H54 (cell line): ENCODE data around the gene CACYBP.

ENCODE experiments used
- DNase-seq: peaks from one replicate; pipeline ENCODE4 v3.0.0; 2011; ENCODE audit warnings: low spot score, mixed read lengths; ENCODE audit not compliant: insufficient read length
- FAIRE-seq: peaks from 3 replicates; lab custom pipeline; 2011; peaks lifted over from hg19 to GRCh38; lab: Jason Lieb, UNC
- POLR2A ChIP-seq: IDR thresholded peaks from 2 replicates; pipeline ENCODE4 v1.6.1; 2011; ENCODE audit warnings: low read depth, mild to moderate bottlenecking, low read length

The CACYBP gene

GRCh38 chr1:174965362-174966007 lies 34.3 kb upstream of the CACYBP start:
- no peak for DNase-seq
- TF ChIP-seq POLR2A, result no peak
- no peak for FAIRE-seq

- no peak for DNase-seq
- no peak for FAIRE-seq
- no peak for TF ChIP-seq POLR2A
Measured at GRCh38 chr1:174966008-174966572, 33.7 kb upstream of the CACYBP start.

GRCh38 chr1:174967845-174968705 lies 31.7 kb upstream of the CACYBP start:
- TF ChIP-seq POLR2A, result no peak
- no peak for DNase-seq
- peak; percentile 38 for FAIRE-seq

GRCh38 chr1:174968750-174969244 lies 30.9 kb upstream of the CACYBP start:
- no peak for TF ChIP-seq POLR2A
- FAIRE-seq, result peak; percentile 86

GRCh38 chr1:174969977-174970376 lies 29.8 kb upstream of the CACYBP start:
- no peak for DNase-seq
- TF ChIP-seq POLR2A, result no peak
- no peak for FAIRE-seq

More at GRCh38 chr1:174968750-174969244, 30.9 kb upstream of the CACYBP start:
- DNase-seq, result peak; percentile 12

- FAIRE-seq (no peak), DNase-seq (no peak)
- TF ChIP-seq POLR2A, result no peak
Measured at GRCh38 chr1:174971466-174971865, 28.3 kb upstream of the CACYBP start.

- DNase-seq, result no peak
- no peak for TF ChIP-seq POLR2A
- FAIRE-seq, result no peak
Measured at GRCh38 chr1:174971902-174972301, 27.8 kb upstream of the CACYBP start.

GRCh38 chr1:174974711-174975119 lies 25.0 kb upstream of the CACYBP start:
- TF ChIP-seq POLR2A, result no peak

GRCh38 chr1:174975764-174976163 lies 24.0 kb upstream of the CACYBP start:
- FAIRE-seq, result no peak
- DNase-seq, result no peak
- TF ChIP-seq POLR2A, result no peak

More at GRCh38 chr1:174974711-174975119, 25.0 kb upstream of the CACYBP start:
- DNase-seq (no peak), FAIRE-seq (no peak)

- peak; percentile 26 for DNase-seq
- FAIRE-seq, result peak; percentile 85
- no peak for TF ChIP-seq POLR2A
Measured at GRCh38 chr1:174976436-174977108, 23.2 kb upstream of the CACYBP start.

GRCh38 chr1:174982971-174983689 lies 16.6 kb upstream of the CACYBP start:
- DNase-seq, result no peak
- no peak for FAIRE-seq
- no peak for TF ChIP-seq POLR2A

GRCh38 chr1:174984952-174985351 lies 14.8 kb upstream of the CACYBP start:
- TF ChIP-seq POLR2A, result no peak
- no peak for DNase-seq
- no peak for FAIRE-seq

GRCh38 chr1:174988539-174988938 lies 11.2 kb upstream of the CACYBP start:
- no peak for TF ChIP-seq POLR2A
- FAIRE-seq (no peak), DNase-seq (no peak)

- TF ChIP-seq POLR2A, result no peak
- DNase-seq, result no peak
- no peak for FAIRE-seq
Measured at GRCh38 chr1:174988986-174989385, 10.8 kb upstream of the CACYBP start.
